BE2C (cell line): ENCODE results near the gene MAP1LC3B2.

Experiments used
- DNase-seq: peaks from one replicate; pipeline ENCODE4 v3.0.0-alpha.2; 2020
- H3K27me3 ChIP-seq: fragments of 250-450 bp; sonication (Bioruptor Pico); 2 replicates; pipeline ENCODE4 v1.5.1; 2020; ENCODE audit warnings: mild to moderate bottlenecking
- H3K36me3 ChIP-seq: fragments of 250-450 bp; sonication (Bioruptor Pico); 2 replicates; pipeline ENCODE4 v1.5.1; 2020; ENCODE audit warnings: mild to moderate bottlenecking
- H3K4me1 ChIP-seq: fragments of 250-450 bp; sonication (Bioruptor Pico); 2 replicates; pipeline ENCODE4 v1.5.1; 2020
- H3K4me3 ChIP-seq: 2 replicates; pipeline ENCODE4 v1.5.1; 2011; ENCODE audit warnings: low read depth, low read length
- H3K9me3 ChIP-seq: fragments of 250-450 bp; sonication (Bioruptor Pico); 2 replicates; pipeline ENCODE4 v1.5.1; 2020
- TF ChIP-seq, protein P1 (sequence below): IDR thresholded peaks from 2 replicates; pipeline ENCODE4 v1.5.1; 2012; ENCODE audit warnings: mild to moderate bottlenecking, low read depth, low read length

Gene MAP1LC3B2

GRCh38 chr12:116528498-116528897 lies 30.7 kb upstream of the MAP1LC3B2 start:
- Histone ChIP-seq H3K27me3 (no peaks in the 10 kb centered on the region), H3K9me3 (no peaks in the 10 kb centered on the region), H3K4me1 (peaks cover 4% of the 10 kb centered on the region), H3K4me3 (no peak overlapping the region), H3K36me3 (no peaks in the 10 kb centered on the region)
- TF ChIP-seq, protein P1, sequence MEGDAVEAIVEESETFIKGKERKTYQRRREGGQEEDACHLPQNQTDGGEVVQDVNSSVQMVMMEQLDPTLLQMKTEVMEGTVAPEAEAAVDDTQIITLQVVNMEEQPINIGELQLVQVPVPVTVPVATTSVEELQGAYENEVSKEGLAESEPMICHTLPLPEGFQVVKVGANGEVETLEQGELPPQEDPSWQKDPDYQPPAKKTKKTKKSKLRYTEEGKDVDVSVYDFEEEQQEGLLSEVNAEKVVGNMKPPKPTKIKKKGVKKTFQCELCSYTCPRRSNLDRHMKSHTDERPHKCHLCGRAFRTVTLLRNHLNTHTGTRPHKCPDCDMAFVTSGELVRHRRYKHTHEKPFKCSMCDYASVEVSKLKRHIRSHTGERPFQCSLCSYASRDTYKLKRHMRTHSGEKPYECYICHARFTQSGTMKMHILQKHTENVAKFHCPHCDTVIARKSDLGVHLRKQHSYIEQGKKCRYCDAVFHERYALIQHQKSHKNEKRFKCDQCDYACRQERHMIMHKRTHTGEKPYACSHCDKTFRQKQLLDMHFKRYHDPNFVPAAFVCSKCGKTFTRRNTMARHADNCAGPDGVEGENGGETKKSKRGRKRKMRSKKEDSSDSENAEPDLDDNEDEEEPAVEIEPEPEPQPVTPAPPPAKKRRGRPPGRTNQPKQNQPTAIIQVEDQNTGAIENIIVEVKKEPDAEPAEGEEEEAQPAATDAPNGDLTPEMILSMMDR: no peak
- DNase-seq: no peak

DNA sequence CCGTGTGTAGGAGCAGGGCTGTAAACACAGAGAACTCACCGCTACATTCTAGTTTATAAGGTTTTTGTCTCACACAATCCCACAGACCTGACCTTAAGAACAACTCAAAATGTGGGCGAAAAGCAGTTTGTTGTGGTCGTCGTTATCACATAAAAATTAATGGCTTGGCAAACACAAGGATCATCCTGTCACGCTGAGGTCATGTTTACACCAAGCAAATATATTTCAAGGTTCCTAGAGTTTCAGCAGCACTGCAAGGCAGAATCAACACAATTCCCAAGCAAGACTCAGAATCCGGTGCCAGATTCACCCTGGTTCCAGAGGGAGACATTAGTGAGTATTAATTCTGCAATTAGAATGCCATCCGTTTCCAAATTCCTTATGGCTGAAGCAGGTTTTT lies 30.1 kb upstream of the MAP1LC3B2 start:
- H3K4me1 ChIP-seq: peaks cover 4% of the 10 kb centered on the region
- no peak for DNase-seq

DNA sequence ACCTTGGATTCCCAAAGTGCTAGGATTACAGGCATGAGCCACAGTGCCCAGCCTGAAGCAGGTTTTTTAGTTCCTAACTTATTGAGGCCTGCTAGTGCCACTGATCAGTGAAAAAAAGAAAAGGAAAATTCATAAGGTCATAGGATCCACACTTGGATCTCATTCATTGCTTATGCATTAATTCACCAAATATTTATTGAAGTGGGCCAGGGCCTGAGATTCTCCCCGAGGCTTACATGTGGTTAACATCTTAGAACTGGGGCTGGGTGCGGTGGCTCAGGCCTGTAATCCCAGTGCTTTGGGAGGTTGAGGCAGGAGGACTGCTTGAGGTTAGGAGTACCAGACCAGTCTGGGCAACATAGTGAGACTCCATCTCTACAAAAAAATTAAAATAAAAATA lies 29.5 kb upstream of the MAP1LC3B2 start:
- TF ChIP-seq, protein P1: no peak
- Histone ChIP-seq H3K4me3 (no peak overlapping the region), H3K36me3 (no peaks in the 10 kb centered on the region), H3K27me3 (no peaks in the 10 kb centered on the region), H3K4me1 (peaks cover 4% of the 10 kb centered on the region), H3K9me3 (no peaks in the 10 kb centered on the region)
- DNase-seq: no peak

More for the DNA sequence above, 30.1 kb upstream of the MAP1LC3B2 start:
- Histone ChIP-seq H3K27me3 (no peaks in the 10 kb centered on the region), H3K4me3 (no peak overlapping the region), H3K36me3 (no peaks in the 10 kb centered on the region), H3K9me3 (no peaks in the 10 kb centered on the region)
- TF ChIP-seq, protein P1: no peak

DNA sequence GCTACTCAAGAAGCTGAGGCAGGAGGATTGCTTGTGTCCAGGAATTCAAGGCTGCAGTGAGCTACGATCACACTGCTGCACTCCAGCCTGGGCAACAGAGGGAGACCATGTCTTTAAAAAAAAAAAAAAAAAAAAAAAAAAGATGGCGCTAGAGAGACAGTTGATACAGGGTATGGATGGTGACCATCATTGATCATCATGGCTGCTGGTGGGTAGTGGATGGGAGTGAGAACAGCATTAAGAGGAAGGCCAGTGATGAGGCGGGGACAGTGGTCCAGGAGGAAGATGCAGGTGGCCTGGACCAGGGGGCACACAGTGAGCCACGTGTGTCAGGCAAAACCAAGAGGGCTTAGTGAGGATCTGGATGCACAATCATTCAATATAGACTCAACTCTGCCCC lies 26.8 kb upstream of the MAP1LC3B2 start:
- TF ChIP-seq, protein P1: no peak; the same call in 1 of the 2 replicates
- no peaks in the 10 kb centered on the region for H3K9me3 ChIP-seq
- H3K4me1 ChIP-seq: peaks cover 4% of the 10 kb centered on the region
- no peaks in the 10 kb centered on the region for H3K27me3 ChIP-seq
- no peak for DNase-seq
- no peaks in the 10 kb centered on the region for H3K36me3 ChIP-seq
- H3K4me3 ChIP-seq: no peak overlapping the region

DNA sequence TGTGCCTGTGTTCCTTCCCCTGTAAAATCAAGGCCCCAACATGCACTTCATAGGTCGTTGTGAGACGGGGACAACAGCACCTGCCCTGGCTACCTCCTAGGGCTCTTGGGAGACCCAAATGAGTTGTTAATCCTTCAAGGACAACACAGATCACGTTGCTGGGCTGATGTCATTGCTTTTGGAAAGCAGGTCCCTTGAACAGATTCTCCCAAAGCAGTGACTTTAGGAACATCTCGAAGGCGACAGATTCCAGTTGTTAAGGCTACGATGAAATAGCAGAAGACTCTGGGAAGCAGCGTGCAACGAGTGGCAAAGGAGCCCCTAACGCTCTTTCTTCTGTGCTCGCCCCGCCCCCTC lies 26.2 kb upstream of the MAP1LC3B2 start:
- H3K4me3 ChIP-seq: peak overlapping the region; percentile 70
- no peak for DNase-seq
- H3K36me3 ChIP-seq: no peaks in the 10 kb centered on the region
- H3K9me3 ChIP-seq: no peaks in the 10 kb centered on the region
- TF ChIP-seq, protein P1: no peak
- H3K27me3 ChIP-seq: no peaks in the 10 kb centered on the region
- H3K4me1 ChIP-seq: peaks cover 4% of the 10 kb centered on the region

DNA sequence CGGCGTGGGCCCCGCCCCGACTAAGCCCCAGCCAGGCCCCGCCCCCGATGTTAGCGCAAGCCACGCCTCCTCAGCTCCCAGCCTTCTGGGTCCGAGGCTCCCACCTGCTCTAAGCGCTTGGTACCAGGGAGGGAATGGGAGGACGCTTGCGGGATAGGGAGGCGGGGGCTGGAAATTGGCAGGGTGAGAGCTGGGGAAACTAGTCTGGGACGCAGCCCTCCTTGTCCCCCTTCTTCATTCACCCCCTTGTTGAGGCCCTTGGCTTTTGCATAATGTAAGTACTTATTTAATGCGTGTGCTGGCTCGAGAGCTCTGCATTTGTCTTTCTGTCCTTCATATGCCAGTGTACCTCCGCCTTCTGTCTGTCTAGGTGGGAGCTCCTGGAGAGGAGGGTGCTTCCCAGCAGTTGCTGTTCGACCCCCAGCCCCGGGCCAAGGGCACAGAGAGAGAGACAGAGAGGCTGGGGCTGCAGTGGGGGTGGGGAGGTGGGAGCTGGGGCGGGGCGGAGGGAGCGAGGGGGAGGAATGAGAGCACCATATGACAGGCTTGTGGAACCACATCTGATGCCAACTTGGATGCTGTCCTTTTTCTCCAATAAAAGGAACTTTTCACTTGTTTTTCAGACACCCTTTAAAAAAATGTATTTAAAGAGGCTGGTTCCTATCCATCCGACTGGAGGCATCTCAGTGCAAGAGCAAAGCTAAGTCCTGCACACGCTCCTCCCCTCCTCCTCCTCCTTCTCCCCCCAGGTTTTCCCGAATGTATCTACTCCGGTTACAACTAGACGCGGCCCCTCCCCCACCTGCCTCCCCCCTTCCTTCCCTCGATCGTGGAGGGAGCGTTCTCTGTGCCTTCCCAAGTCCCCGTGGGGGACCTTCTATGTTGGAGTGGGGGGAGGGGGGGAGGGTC lies 25.6 kb upstream of the MAP1LC3B2 start:
- no peaks in the 10 kb centered on the region for H3K9me3 ChIP-seq
- peak; percentile 94 for DNase-seq
- TF ChIP-seq, protein P1: no peak
- H3K4me1 ChIP-seq: peaks cover 4% of the 10 kb centered on the region
- peak overlapping the region; percentile 70 for H3K4me3 ChIP-seq
- no peaks in the 10 kb centered on the region for H3K36me3 ChIP-seq
- H3K27me3 ChIP-seq: no peaks in the 10 kb centered on the region
